DMS53 treated with DMSO at 0.1 percent for 48 hours (cell line): ENCODE data around the gene ZNF865.
A peak's percentile ranks its signal among the peaks of the same experiment; 100 is the strongest.

Experiments used
- DNase-seq: peaks from one replicate; lab custom pipeline; 2025; ENCODE audit not compliant: unreplicated experiment; lab: John Stamatoyannopoulos, UW

Gene ZNF865

GRCh38 chr19:55586976-55587668, 18.3 kb upstream of the ZNF865 start:
- peak; percentile 94 for DNase-seq

- DNase-seq: no peak
These were observed 16.7 kb upstream of the ZNF865 start for GRCh38 chr19:55588738-55589137.

DNA sequence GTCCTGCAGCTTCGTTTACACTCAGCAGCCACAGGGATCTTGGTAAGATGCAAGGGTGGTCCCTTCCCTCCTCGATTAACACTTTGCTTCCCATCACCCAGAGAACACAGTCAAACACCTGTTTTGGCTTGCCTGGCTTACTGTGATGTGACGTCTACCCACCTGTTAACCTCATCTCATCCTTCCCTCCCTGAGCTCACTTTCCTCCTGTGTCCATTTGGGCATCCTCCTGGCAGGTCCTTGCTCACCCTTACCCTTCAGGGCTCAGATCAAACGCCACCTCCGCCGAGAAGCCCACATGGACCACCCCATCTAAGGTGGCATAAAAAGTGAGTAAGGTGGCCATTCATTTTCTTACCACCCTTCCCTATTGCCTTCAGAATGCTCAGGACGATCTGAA, 15.3 kb upstream of the ZNF865 start:
- DNase-seq: no peak

DNA sequence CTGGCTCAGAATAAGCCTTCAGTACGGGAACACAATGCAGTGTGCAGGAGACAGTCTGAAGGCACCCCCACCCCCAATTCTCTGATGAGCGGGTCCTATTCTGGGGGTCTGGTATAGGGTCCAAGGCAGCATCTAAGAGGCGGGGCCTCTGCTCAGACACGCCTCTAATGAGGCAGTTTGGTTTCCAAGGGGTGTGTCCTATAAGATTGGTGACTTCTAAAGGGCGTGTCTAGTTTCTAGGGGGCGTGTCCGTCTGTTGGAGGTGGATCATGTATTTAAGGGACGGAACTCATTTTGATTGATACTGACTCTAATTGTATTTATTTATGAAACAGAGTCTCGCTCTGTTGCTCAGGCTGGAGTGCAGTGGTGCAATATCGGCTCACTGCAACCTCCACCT, 14.8 kb upstream of the ZNF865 start:
- DNase-seq: no peak

DNA sequence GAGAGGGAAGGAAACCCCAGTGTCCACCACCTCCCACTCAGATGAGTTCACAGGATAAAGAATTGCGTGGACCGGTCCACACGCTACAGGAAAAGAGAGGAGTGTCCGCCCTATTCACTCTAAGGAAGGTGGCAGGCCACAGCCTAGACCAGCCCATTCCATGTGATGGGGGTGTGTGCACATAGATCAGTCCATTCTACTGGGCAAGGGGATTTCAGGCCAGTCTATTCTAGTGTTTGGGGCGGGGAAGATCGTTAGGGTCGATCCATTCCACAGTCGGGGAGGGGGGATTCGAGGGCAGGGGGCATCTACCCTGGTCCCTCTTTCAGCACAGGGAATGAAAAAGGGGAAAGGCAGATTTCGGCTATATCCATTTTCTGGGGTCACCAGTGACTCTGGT, 13.9 kb upstream of the ZNF865 start:
- DNase-seq: no peak

DNA sequence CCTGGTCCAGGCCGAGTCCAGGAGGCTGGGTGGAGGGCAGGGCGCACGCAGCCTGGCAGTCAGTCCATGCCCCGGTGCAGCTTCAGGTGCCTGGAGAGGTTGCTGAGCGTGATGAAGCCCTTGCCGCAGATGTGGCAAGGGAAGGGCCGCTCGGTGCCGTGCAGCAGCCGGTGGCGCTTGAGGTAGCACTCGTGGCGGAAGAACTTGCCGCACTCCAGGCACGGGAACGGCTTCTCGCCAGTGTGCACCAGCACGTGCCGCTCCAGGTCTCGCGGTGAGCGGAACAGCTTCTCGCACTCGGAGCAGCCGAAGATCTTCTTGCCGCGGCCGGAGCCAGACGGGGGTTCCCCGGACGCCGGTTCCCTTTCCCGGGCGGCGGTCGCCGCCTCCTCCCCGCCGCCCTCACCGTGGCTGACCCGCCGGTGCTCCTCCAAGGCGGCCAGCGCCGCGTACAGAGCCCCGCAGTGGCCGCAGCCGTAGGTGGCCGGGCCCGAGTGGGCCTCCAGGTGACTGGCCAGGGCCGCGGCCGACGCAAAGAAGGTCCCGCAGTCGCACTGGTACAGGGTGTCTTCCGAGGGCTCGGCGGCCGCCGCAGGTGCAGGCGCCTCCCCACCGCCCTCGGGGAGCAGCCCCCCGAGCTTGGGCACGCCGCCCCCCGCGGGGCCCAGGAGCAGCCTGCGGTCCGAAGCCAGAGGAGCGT, 12.9 kb upstream of the ZNF865 start:
- no peak for DNase-seq

DNA sequence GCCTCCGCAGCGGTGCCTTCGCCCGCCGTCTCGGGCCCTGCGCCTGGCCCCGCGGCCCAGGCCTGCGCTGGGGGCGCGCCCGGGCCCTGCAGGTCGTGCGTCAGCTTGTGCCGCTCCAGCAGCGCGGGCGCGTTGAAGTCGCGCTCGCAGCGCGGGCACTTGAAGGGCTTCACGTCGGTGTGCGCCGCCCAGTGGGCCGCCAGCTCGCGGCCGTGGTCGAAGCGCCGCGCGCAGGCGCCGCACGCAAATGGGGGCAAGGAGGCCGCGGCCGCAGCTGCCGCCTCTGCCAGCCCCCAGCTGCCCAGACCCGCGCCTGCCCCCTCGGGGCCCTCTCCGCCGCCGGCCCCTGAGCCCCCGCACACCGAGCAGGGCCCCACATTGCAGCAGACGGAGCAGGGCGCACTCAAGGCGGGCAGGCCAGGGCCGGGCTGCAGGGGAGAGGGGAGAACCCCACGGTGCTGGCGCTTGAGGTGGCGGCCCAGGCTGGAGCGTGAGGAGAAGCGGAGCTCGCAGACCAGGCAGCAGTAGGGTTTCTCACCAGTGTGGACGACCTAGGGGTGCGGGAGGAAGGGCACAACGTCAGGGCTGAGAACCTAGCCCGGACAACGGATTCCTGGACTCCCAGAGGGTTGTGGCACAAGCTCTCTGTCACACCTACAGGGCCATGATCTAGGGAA, 12.2 kb upstream of the ZNF865 start:
- DNase-seq: no peak

DNA sequence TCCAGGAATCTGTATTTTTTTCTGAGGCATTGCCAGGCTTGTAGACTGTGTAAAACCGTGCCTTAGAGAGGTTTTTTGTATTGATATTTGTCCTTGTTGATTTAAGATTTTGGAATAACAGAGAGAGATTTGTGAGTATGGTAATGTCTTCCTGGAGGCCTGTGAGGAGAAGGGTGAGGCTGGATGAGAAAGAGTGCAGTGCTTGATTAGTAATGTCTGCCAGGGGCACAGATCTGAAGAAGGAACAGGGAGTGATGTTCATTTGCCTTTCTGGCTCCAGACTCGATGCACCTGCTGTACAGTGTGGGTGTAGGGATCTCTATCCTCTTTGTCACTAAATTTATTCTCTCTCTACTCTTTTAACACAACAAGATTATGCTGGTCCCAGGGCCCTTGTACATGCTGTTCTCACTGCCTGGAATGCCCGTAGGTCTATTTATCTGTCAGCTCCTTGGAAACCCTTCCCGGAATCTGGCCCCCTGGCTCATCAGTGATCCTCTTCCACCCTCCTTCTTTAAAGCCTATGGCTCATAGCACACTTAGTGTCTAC, 10.4 kb upstream of the ZNF865 start:
- DNase-seq: no peak

DNA sequence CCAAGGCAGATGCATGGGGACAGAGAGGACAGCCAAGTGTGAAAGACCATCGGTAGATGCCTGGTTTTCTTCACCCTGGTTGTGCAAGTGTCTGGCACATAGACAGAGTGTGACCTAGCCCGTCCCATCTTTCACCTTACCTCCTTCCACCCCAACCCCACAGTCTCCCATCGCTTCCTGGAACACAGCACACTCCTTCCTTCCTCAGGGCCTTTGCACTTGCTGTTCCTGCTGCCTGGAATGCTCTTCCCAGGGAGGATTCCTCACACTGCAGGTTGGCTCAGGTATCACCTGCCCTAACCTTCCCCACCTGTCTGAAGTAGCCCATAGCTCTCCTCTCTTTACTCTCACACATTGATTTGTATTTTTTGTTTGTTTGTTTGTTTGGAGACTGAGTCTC, 9.1 kb upstream of the ZNF865 start:
- DNase-seq: no peak

GRCh38 chr19:55597501-55597921, 7.9 kb upstream of the ZNF865 start:
- no peak for DNase-seq

DNA sequence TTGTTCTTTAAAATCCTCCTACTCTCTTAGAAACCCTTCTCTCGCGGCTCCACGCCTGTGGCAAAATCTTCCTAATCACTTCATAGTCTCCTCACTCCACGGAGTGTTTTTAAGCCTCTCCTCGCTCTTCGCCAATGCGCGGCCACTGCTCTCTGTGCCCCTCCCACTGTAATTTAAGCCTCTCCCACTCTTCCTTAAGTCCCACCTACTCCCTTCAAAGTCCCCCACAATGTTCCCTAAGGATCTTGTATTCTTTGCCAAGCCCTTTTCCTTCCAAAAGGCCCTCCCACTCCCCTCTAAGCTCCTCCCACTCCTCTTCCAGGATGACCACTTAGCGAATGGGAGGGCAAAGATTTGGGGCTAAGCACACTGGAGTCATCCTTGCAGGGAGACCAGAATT, 7.4 kb upstream of the ZNF865 start:
- no peak for DNase-seq

DNA sequence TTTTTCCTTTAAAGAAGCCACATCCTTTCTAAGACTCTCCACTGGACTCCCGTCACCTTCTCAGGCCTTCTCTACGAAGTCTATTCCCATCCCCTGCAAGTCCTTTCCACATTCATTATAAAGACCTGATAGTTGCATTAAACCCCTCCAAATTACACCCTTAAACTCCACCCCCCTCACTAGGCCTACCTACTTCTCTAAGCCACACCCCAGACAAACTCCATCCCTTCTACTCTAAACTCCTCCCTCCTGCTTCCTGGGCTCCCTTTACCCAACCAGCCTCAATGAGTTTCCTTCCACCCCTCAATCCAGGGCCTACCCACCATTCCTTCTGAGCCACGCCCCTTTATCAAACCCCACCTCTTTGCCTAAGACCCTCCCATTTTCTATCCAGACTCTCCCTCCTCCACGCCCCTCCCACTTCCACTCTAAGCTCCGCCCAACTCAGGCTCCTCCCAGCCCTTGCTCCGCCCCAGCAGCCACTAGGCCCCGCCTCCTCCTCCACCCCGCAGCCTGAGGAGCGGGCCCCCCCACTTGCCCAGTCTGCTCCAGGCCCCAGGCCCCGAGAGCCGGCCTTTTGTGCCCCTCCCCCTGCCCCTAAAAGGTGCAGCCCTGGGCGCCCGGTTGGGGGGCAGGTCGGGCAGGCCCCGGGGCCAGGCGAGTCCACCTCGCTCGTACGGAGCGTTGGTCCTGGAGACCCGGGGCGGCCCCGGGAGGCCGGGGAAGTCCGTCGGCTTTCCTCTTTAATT, 6.6 kb upstream of the ZNF865 start:
- DNase-seq: peak; percentile 70

DNA sequence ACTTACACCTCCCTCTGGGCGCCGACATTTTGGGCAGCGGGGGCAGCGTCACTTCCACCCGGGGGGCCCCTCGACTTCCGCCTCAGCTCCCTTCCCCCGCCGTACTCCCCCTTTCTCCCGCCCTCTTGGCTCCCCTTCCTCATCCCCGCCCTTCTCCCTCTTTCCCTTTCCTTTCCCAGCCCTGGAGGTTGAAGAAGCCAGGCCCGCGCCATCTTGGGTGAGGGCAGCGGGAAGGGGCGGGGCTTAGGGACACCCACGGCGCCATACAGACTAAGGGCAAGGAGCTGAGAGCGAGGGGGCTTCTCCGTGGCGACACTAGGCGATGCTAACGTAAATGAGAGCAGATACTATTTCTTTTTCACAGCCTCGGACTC, 6.0 kb upstream of the ZNF865 start, which contains the start of gene FIZ1:
Gene FIZ1, minus strand, starts transcription at position 50 of the 374 bp plus-strand sequence. CDS start 1,652 bp downstream, outside the sequence.
- peak; percentile 95 for DNase-seq

DNA sequence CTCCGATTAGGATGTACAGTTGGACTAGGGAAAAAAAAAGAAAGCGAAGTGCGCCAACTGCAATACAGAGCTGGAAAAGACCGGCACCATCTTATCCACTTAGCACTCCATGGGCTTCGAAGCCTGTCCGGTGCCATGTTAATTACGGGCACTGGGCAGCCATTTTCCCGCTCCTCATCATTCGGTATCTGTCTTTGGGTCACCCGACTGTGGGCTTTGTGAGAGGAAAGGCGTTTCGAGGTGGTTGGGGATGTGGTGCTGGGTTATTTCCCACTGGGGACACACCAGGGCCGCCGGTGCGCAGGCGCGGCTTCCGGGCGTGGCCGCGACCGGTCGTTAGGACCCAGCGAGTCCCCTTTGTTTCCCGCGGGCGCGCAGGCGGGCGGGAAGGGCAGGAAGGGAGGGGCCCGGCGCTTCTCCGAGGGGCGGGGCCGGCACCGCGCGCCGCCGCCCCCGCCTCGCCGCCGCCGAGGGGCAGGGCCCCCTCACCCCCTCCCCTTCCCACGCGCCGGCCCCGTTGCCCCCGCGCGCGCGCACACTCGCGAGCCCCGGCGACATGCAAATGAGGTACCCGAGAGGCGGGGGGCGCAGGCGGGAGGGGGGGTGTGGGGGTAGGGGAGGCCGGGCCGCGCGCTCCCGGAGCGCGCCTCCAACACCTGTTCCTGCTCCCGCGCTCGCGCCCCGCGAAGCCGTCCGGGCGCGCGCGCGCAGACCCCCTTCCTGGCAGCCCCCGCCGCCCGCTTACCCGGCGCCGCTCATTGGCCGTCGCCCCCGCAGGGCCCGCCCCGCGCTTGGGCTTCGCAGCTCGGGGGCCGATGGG, 5.4 kb upstream of the ZNF865 start, which contains the start of gene ZNF524:
Gene ZNF524, plus strand, starts transcription at position 447 of the 820 bp plus-strand sequence. CDS start 1,825 bp downstream, outside the sequence.
- DNase-seq: peak; percentile 94

DNA sequence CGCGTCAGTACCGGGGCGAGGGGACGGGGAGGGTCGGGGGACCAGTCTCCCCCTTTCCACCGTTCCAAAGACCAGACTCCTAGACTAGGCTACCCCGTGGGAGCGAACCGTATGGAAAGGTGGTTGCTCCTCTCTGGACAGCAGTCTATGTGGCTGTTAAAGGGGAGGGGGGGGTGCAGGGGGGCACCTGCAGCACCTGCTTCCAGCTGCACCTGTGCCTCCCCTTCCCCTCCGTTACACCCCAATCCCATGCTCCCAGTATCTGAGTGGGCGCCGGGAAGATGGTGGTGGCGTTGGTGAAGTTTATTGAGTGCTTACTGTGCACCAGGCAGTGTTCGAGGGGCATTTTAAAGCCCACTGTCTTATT, 4.8 kb upstream of the ZNF865 start:
- no peak for DNase-seq

DNA sequence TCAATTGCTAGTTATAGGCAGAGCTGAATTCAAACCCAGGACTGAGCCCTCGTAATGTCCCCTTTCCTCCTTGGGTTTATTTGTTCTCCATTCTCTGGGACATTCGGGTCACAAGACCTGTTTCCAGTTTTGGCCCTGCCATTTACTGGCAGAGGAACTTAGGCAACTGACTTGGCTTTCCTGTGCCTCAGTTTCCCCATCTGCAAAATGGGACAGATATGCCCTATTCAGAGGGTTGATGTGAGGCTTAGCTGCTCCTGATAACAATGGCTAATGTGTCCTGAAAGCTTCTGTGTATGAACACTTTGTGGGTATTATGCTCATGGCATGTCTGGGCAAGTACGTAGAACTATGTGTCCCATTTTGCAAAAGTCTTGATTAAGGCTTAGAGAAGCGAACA, 4.4 kb upstream of the ZNF865 start:
- no peak for DNase-seq

- DNase-seq: no peak
These were observed 3.1 kb upstream of the ZNF865 start for GRCh38 chr19:55602104-55603001.

- no peak for DNase-seq
These were observed 2.3 kb upstream of the ZNF865 start for GRCh38 chr19:55603115-55603514.
